K562 (cell line): ENCODE measurements around the gene TRAF3IP3. TPM values are rescaled to one million over a fixed set of nuclear protein-coding genes. Genes with fewer than 3 reads are reported as not detected.

Source experiments
- BCLAF1 ChIP-seq, 2 experiments: fragments of 450-650 bp in 1 of 2; IDR thresholded peaks; 2 replicates each; pipeline ENCODE4 v1.6.1; 2011 to 2017; ENCODE audit warnings: low read depth in 2 of 2, antibody characterized with exemption in 1 of 2, borderline replicate concordance in 1 of 2, low read length in 1 of 2, mild to moderate bottlenecking in 1 of 2, mixed read lengths in 1 of 2; ENCODE audit not compliant: control insufficient read depth in 1 of 2
- HEY1 ChIP-seq: fragments of 250-450 bp; sonication (Bioruptor Pico); IDR thresholded peaks from 2 replicates; pipeline ENCODE4 v1.5.0; 2020; ENCODE audit warnings: mild to moderate bottlenecking, moderate library complexity, borderline replicate concordance
- ID3 ChIP-seq, 2 experiments: fragments of 250-450 bp in 1 of 2; fragments of 450-650 bp in 1 of 2; sonication (Bioruptor Pico) in 1 of 2; IDR thresholded peaks; 2 replicates each; pipeline versions ENCODE4 v1.6.1 to v1.8.0; 2016 to 2021; ENCODE audit warnings: mild to moderate bottlenecking in 2 of 2, moderate library complexity in 2 of 2, missing compliant biosample characterization in 1 of 2, missing genetic modification characterization in 1 of 2
- KDM5B ChIP-seq: fragments of 200-600 bp; sonication (generic); IDR thresholded peaks from 2 replicates; pipeline ENCODE4 v1.6.1; 2012; ENCODE audit warnings: low read depth, mild to moderate bottlenecking, moderate library complexity, low read length, control low read depth, inconsistent platforms; ENCODE audit not compliant: insufficient replicate concordance
- LEF1 ChIP-seq: fragments of 450-650 bp; IDR thresholded peaks from 2 replicates; pipeline ENCODE4 v1.6.1; 2016; ENCODE audit warnings: mild to moderate bottlenecking
- PBX2 ChIP-seq, 2 experiments: IDR thresholded peaks in 1 of 2; conservative IDR thresholded peaks in 1 of 2; 2 replicates each; pipeline ENCODE4 v1.6.1; 2016; ENCODE audit warnings: low read depth in 2 of 2, mild to moderate bottlenecking in 1 of 2, missing compliant biosample characterization in 1 of 2, missing genetic modification characterization in 1 of 2, moderate library complexity in 1 of 2
- PPARD ChIP-seq: fragments of 250-450 bp; sonication (Bioruptor Pico); IDR thresholded peaks from 2 replicates; pipeline ENCODE4 v1.8.0; 2022; ENCODE audit warnings: inconsistent platforms, mild to moderate bottlenecking, moderate library complexity
- TOE1 ChIP-seq, 2 experiments: fragments of 450-650 bp in 1 of 2; sonication (generic) in 1 of 2; formaldehyde crosslinking in 1 of 2; IDR thresholded peaks; 2 replicates each; pipeline versions ENCODE4 v1.7.1 to v1.8.0; 2016 to 2022; ENCODE audit warnings: borderline replicate concordance in 2 of 2, mild to moderate bottlenecking in 2 of 2, antibody characterized with exemption in 1 of 2, inconsistent platforms in 1 of 2, low read depth in 1 of 2, missing genetic modification reagents in 1 of 2, moderate library complexity in 1 of 2
- ZNF707 ChIP-seq: fragments of 250-450 bp; sonication (Bioruptor Pico); conservative IDR thresholded peaks from 2 replicates; pipeline ENCODE4 v1.8.0; 2022; ENCODE audit warnings: inconsistent platforms, mild to moderate bottlenecking, moderate library complexity
- ZNF766 ChIP-seq: fragments of 200-800 bp; sonication (Bioruptor generic); conservative IDR thresholded peaks from 2 replicates; pipeline ENCODE4 v1.6.1; 2016; ENCODE audit warnings: missing genetic modification characterization, missing compliant biosample characterization
- polyA plus RNA-seq, 8 experiments: library from polyadenylated mRNA; depleted of rRNA in 4 of 8; stranded (reverse) in 5 of 8; unstranded in 3 of 8; fragments of >200 nt; fragmentation: Nextera tagmentation in 2 of 8; fragmentation: Illumina TruSeq in 1 of 8; extraction: Ambion mirVana in 2 of 8; extraction: Trizol in 1 of 8; gene quantifications; 2 replicates each; pipeline versions ENCODE4 v1.2.1 to v1.2.3, GENCODE V29; 2011 to 2014; ENCODE audit warnings: inconsistent platforms in 1 of 8, missing spikeins in 1 of 8
- total RNA-seq, 7 experiments: library from RNA; depleted of rRNA in 6 of 7; stranded (reverse); fragments of >200 nt in 6 of 7; fragmentation: Illumina TruSeq in 2 of 7; extraction: Trizol in 2 of 7; gene quantifications; 2 replicates each; pipeline versions ENCODE4 v1.2.1 to v1.2.3, GENCODE V29; 2011 to 2021; ENCODE audit warnings: low replicate concordance in 1 of 7
- TF ChIP-seq, protein P1 (sequence below): fragments of 250-450 bp; sonication (Bioruptor Pico); IDR thresholded peaks from 2 replicates; pipeline ENCODE4 v1.4.0; 2020; ENCODE audit warnings: mild to moderate bottlenecking, moderate library complexity
- TF ChIP-seq, protein P2 (sequence below): IDR thresholded peaks from 2 replicates; pipeline ENCODE4 v1.6.1; 2011; ENCODE audit warnings: borderline replicate concordance, low read depth, mild to moderate bottlenecking, moderate library complexity, low read length; ENCODE audit not compliant: insufficient read depth, poor library complexity, severe bottlenecking

TRAF3IP3 gene
- total and polyA plus RNA-seq, 9 of the 15 experiments (the other 6 are each of a cell fraction or from before 2014, with no cell fraction given): 0.06 to 1.1 (median 0.31) TPM

- TF ChIP-seq ID3 (CRISPR knock-in tag; IDR thresholded peaks at IDR 0.05): no peak
- TF ChIP-seq ID3 (tag; IDR thresholded peaks at IDR 0.05): peak; percentile 92
- TF ChIP-seq TOE1 (IDR thresholded peaks at IDR 0.05; ENCODE audit: borderline replicate concordance): peak; percentile 28
- no peak for TF ChIP-seq TOE1 (CRISPR knock-in tag; IDR thresholded peaks at IDR 0.05; ENCODE audit: borderline replicate concordance, low read depth)
- TF ChIP-seq, protein P1, sequence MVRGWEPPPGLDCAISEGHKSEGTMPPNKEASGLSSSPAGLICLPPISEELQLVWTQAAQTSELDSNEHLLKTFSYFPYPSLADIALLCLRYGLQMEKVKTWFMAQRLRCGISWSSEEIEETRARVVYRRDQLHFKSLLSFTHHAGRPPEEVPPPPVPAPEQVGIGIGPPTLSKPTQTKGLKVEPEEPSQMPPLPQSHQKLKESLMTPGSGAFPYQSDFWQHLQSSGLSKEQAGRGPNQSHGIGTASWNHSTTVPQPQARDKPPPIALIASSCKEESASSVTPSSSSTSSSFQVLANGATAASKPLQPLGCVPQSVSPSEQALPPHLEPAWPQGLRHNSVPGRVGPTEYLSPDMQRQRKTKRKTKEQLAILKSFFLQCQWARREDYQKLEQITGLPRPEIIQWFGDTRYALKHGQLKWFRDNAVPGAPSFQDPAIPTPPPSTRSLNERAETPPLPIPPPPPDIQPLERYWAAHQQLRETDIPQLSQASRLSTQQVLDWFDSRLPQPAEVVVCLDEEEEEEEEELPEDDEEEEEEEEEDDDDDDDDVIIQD: 0 out of 2 replicates have a peak, but pooled peaks have one; percentile 33
- peak; percentile 78; the same call in 1 of the 2 replicates for TF ChIP-seq HEY1
- TF ChIP-seq PPARD (CRISPR knock-in tag): no peak
- peak; percentile 89 for TF ChIP-seq KDM5B
- TF ChIP-seq PBX2 (CRISPR knock-in tag; IDR thresholded peaks at IDR 0.05; ENCODE audit: low read depth): no peak
- no peak for TF ChIP-seq PBX2 (tag; conservative IDR thresholded peaks at IDR 0.05; ENCODE audit: low read depth)
- TF ChIP-seq, protein P2, sequence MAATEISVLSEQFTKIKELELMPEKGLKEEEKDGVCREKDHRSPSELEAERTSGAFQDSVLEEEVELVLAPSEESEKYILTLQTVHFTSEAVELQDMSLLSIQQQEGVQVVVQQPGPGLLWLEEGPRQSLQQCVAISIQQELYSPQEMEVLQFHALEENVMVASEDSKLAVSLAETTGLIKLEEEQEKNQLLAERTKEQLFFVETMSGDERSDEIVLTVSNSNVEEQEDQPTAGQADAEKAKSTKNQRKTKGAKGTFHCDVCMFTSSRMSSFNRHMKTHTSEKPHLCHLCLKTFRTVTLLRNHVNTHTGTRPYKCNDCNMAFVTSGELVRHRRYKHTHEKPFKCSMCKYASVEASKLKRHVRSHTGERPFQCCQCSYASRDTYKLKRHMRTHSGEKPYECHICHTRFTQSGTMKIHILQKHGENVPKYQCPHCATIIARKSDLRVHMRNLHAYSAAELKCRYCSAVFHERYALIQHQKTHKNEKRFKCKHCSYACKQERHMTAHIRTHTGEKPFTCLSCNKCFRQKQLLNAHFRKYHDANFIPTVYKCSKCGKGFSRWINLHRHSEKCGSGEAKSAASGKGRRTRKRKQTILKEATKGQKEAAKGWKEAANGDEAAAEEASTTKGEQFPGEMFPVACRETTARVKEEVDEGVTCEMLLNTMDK: peak; percentile 13
- TF ChIP-seq LEF1: peak; percentile 43; the same call in 1 of the 2 replicates
- TF ChIP-seq ZNF707 (CRISPR knock-in tag): no peak
- TF ChIP-seq BCLAF1 (IDR thresholded peaks at IDR 0.05; ENCODE audit: borderline replicate concordance in 1 of 2, control insufficient read depth in 1 of 2, low read depth in 2 of 2, low read length in 1 of 2): no peak
- TF ChIP-seq ZNF766 (CRISPR knock-in tag): peak; percentile 93
These were observed 28.7 kb downstream of the TRAF3IP3 start, which contains the start of gene C1orf74 (continued) for GRCh38 chr1:209784265-209785169.
